IPS-18c (cell line): ENCODE results near the gene FNDC4.

Experiments used
- H3K4me3 ChIP-seq: 2 replicates; pipeline ENCODE4 v1.7.0; 2013; ENCODE audit warnings: low read depth, mild to moderate bottlenecking, low read length, moderate library complexity; ENCODE audit not compliant: insufficient read depth
- H3K9me3 ChIP-seq: one replicate; pipeline ENCODE4 v1.6.1; 2013; ENCODE audit warnings: mild to moderate bottlenecking, low read length, moderate library complexity; ENCODE audit not compliant: control insufficient read depth, insufficient read depth

Gene FNDC4

DNA sequence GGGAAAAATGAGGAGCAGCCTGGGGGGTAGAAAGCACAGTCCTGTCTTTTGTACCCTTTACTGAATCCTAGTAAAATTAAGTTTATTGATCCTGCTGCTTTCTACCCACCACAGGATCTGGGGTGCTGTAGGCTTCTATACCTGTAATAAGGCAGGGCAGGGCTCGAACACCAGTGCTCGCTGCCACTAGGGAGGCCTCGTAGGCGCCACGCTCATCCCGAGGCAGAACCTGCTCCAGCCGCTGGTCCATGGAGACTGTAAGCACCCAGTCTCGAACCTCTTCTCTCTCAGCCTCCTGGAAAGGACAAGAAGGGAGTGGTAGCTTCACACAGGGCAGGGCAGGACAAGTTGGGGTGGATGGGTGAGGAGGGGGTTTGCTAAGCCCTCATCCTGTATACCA lies 49.8 kb downstream of the FNDC4 start:
- H3K9me3 ChIP-seq = peaks cover 2% of the 10 kb centered on the region
- no peak overlapping the region for H3K4me3 ChIP-seq

GRCh38 chr2:27442920-27443282 lies 52.1 kb downstream of the FNDC4 start:
- H3K4me3 ChIP-seq = peak overlapping the region; percentile 63
- no peaks in the 10 kb centered on the region for H3K9me3 ChIP-seq

DNA sequence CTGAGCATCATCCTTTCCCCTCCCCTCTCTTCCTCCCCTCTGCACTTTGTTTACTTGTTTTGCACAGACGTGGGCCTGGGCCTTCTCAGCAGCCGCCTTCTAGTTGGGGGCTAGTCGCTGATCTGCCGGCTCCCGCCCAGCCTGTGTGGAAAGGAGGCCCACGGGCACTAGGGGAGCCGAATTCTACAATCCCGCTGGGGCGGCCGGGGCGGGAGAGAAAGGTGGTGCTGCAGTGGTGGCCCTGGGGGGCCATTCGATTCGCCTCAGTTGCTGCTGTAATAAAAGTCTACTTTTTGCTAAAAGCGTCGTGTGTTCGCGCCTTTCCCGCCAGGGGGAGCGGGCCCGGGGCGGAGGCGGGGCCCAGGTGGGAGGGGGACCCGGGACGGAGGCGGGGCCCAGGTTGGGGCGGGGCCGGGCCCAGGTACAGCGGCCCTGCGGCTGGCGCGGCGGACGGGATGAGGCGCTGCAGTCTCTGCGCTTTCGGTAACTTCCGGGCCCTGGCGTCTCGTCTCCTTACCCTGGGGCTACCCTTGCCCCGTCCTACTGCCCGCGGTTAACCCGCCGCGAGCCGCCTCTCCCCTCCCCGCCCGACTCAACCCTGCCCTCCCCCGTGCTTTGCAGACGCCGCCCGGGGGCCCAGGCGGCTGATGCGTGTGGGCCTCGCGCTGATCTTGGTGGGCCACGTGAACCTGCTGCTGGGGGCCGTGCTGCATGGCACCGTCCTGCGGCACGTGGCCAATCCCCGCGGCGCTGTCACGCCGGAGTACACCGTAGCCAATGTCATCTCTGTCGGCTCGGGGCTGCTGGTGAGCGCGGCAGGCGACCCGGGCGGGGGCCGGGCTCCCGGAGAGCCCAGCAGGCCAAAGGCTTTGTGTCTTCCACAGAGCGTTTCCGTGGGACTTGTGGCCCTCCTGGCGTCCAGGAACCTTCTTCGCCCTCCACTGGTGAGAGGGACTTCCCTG lies 52.8 kb downstream of the FNDC4 start, which contains the start of gene KRTCAP3:
TSS of gene KRTCAP3 (plus strand) at position 424 of the 962 bp plus-strand sequence. CDS start at position 456, 32 bp downstream.
- peak within 1 kb of the TSS; percentile 63 for H3K4me3 ChIP-seq
- H3K9me3 ChIP-seq = no peaks in the 10 kb centered on the region
